ENCODE results near the gene CLEC2B.

CLEC2B gene

GRCh38 chr12:9808504-9808903 is 60.6 kb downstream of the CLEC2B start:
- no peak for DNase-seq (ENCODE audit: low spot score)

- no peak for DNase-seq (ENCODE audit: low spot score)
Observed at GRCh38 chr12:9806714-9807113, 62.4 kb downstream of the CLEC2B start.

GRCh38 chr12:9805883-9806282 is 63.3 kb downstream of the CLEC2B start:
- no peak for DNase-seq (ENCODE audit: low spot score)
